ENCODE data around the gene CD59. TPM values are rescaled to one million over a fixed set of nuclear protein-coding genes. Genes with fewer than 3 reads are reported as not detected.

CD59 gene
- total RNA-seq, 4 donors from 2014 or later, result 252 to 647 (median 432) TPM

DNA sequence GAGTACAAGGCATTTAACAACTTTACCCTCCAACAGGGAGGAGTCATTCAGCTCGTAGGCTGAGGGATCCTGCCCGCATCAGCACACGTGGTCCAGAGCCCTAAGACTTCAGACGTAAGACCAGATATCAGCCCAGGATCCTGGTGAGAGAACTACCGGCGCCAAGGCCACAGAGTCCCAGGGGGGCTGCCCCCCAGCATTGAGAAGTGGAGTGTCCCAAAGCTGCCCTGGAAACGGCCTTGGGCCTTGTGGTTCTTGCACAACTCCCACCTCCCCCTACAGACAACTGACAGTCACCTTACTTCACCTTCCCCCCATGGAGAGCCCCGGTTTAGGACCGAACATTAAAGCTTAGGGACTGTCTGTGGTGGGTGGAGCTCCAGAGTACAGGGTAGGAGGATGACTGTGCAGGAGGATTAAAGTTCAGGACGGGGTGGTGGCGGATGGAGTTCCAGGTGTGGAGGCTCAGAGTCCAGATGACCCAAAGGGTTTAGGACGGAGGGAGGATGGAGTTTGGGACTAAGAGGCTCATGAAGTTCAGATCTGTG is 36.6 kb downstream of the CD59 start:
- H3K4me1 ChIP-seq, result peaks cover 0 to 60% (median 8%) of the 10 kb centered on the region in 3 donors
- TF ChIP-seq EP300 (IDR thresholded peaks at IDR 0.05), result no peak
- no peak for TF ChIP-seq POLR2AphosphoS5 (IDR thresholded peaks at IDR 0.05)
- TF ChIP-seq CTCF (IDR thresholded peaks at IDR 0.05), result no peak
- TF ChIP-seq POLR2A (IDR thresholded peaks at IDR 0.05), result no peak
- H3K9me3 ChIP-seq, result no peaks in the 10 kb centered on the region
- no peaks in the 10 kb centered on the region for H3K27me3 ChIP-seq
- H3K27ac ChIP-seq, result peak overlapping the region in 2 of 4 donors; percentile 75 to 79
- H3K4me3 ChIP-seq, result no peak overlapping the region
- peaks cover 0 to under 1% of the 10 kb centered on the region in 2 donors for H3K36me3 ChIP-seq
- no peak for ATAC-seq
- 53 to 85% methylated on average over 3 of the region's 12 CpGs for WGBS, 2 donors (ENCODE audit: low coverage in 1 of 2)

DNA sequence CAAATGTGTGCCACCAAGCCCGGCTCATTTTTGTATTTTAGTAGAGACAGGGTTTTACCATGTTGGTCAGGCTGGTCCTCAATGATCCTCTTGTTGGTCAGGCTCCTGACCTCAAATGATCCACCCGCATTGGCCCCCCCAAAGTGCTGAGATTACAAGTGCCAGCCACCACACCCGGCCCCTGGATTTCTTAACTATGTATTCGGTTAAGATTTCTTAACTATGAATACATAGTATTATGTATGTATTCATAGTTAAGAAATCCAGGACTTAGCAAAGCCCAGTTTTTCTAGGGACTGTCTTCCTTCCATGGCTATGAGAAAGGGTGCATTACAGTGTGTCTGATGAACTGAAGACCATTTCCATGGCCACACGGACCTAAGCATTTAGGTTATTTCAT is 37.3 kb downstream of the CD59 start:
- Histone ChIP-seq H3K4me1 (peaks cover 0 to 60% (median 8%) of the 10 kb centered on the region in 3 donors), H3K27me3 (no peaks in the 10 kb centered on the region), H3K36me3 (no peaks in the 10 kb centered on the region), H3K9me3 (no peaks in the 10 kb centered on the region), H3K4me3 (no peak overlapping the region), H3K27ac (no peak overlapping the region)
- ATAC-seq, result no peak
- TF ChIP-seq POLR2AphosphoS5 (IDR thresholded peaks at IDR 0.05) (no peak), POLR2A (IDR thresholded peaks at IDR 0.05) (no peak), CTCF (IDR thresholded peaks at IDR 0.05) (no peak), EP300 (IDR thresholded peaks at IDR 0.05) (no peak)
- WGBS, 2 donors (ENCODE audit: low coverage in 1 of 2), result 90 to 91% methylated on average over 3 to 4 of the region's 5 CpGs

- 78 to 81% methylated on average over 3 of the region's 3 CpGs for WGBS, 2 donors (ENCODE audit: low coverage in 1 of 2)
- ATAC-seq, result no peak
- H3K27ac ChIP-seq, result no peak overlapping the region
- H3K27me3 ChIP-seq, result no peaks in the 10 kb centered on the region
- no peak for TF ChIP-seq POLR2AphosphoS5 (IDR thresholded peaks at IDR 0.05)
- TF ChIP-seq POLR2A (IDR thresholded peaks at IDR 0.05), result no peak
- TF ChIP-seq EP300 (IDR thresholded peaks at IDR 0.05), result no peak
- TF ChIP-seq CTCF (IDR thresholded peaks at IDR 0.05), result no peak
- peaks cover 0 to 60% (median 9%) of the 10 kb centered on the region in 3 donors for H3K4me1 ChIP-seq
- H3K4me3 ChIP-seq, result no peak overlapping the region
- no peaks in the 10 kb centered on the region for H3K9me3 ChIP-seq
- no peaks in the 10 kb centered on the region for H3K36me3 ChIP-seq
These were observed 38.2 kb downstream of the CD59 start for GRCh38 chr11:33697997-33698396.

DNA sequence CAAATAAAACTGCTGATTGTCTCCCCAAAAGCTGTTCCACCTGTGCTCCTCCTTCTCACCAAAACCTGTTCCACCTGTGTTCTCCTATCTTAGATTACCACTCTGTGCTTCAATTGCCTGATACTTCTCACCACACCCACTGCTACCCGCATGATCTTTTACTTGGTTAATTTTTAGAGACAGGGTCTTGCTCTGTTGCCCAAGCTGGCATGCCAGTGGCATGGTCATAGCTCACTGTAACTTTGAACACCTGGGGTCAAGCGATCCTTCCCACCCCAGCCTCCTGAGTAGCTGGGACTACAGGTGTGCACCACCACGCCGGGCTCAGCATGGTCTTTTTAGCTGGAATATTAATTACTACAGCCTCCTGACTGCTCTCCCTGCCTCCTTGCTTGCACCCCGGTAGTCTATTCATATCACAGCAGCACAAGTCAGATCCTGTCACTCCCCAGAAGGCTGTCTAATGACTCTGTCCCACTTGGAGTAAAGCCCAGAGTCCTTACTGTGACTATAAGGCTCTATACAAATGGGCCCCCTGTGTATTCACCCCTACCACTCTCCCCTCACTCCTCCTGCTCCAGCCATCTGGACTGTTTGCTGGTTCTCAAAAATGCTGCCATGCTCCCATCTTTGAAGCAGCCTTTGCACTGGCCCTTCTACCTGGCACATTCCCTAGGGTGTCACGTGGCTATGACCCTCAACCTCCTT is 39.1 kb downstream of the CD59 start:
- TF ChIP-seq POLR2A (IDR thresholded peaks at IDR 0.05) (no peak), POLR2AphosphoS5 (IDR thresholded peaks at IDR 0.05) (no peak), EP300 (IDR thresholded peaks at IDR 0.05) (no peak), CTCF (IDR thresholded peaks at IDR 0.05) (no peak)
- Histone ChIP-seq H3K36me3 (no peaks in the 10 kb centered on the region), H3K4me3 (no peak overlapping the region), H3K9me3 (no peaks in the 10 kb centered on the region), H3K27me3 (no peaks in the 10 kb centered on the region), H3K4me1 (peaks cover 0 to 60% (median 18%) of the 10 kb centered on the region in 3 donors), H3K27ac (no peak overlapping the region)
- no peak for ATAC-seq
- WGBS, 2 donors (ENCODE audit: low coverage in 1 of 2), result 71 to 78% methylated on average over 2 to 6 of the region's 6 CpGs

GRCh38 chr11:33696411-33696810 is 39.8 kb downstream of the CD59 start:
- no peaks in the 10 kb centered on the region for H3K27me3 ChIP-seq
- no peaks in the 10 kb centered on the region for H3K9me3 ChIP-seq
- no peak overlapping the region for H3K27ac ChIP-seq
- H3K4me3 ChIP-seq, result no peak overlapping the region
- peaks cover 0 to 60% (median 21%) of the 10 kb centered on the region in 3 donors for H3K4me1 ChIP-seq
- TF ChIP-seq EP300 (IDR thresholded peaks at IDR 0.05), result no peak
- 74 to 89% methylated on average over 3 to 5 of the region's 5 CpGs for WGBS, 2 donors (ENCODE audit: low coverage in 1 of 2)
- no peaks in the 10 kb centered on the region for H3K36me3 ChIP-seq
- no peak for ATAC-seq
